MCF 10A (cell line): ENCODE data around the gene SLC25A4. TPM values are rescaled to one million over a fixed set of nuclear protein-coding genes. Genes with fewer than 3 reads are reported as not detected.

Experiments used
- BruUV-seq: library from RNA; stranded (reverse); fragments of 400-500 nt; replicated peaks from 2 replicates; lab custom pipeline; 2021; lab: Mats Ljungman, UMichigan
- CTCF ChIA-PET: fragments of 300-600 bp; sonication (Branson Sonifier 250); formaldehyde crosslinking; extraction: SDS; loops from one replicate; lab custom pipeline; 2021; ENCODE audit warnings: antibody characterized with exemption, inconsistent platforms; lab: Yijun Ruan, JAX
- POLR2A ChIA-PET: fragments of 300-600, 350-650 bp; sonication (Branson Sonifier 250); formaldehyde crosslinking; extraction: SDS; loops from one replicate; lab custom pipeline; 2020; ENCODE audit warnings: antibody characterized with exemption, inconsistent platforms; lab: Yijun Ruan, JAX
- DNase-seq: peaks from one replicate; pipeline ENCODE4 v3.0.0-alpha.2; 2018; ENCODE audit not compliant: unreplicated experiment
- H3K27ac Mint-ChIP-seq: one replicate; pipeline ENCODE4 v1.8.0; 2022; ENCODE audit warnings: mild to moderate bottlenecking, low read depth, mixed read lengths; ENCODE audit not compliant: unreplicated experiment
- H3K27me3 Mint-ChIP-seq: one replicate; pipeline ENCODE4 v1.8.0; 2022; ENCODE audit warnings: mixed read lengths; ENCODE audit not compliant: insufficient read depth, unreplicated experiment
- H3K36me3 Mint-ChIP-seq: one replicate; pipeline ENCODE4 v1.8.0; 2022; ENCODE audit warnings: mild to moderate bottlenecking, moderate library complexity, mixed read lengths; ENCODE audit not compliant: insufficient read depth, unreplicated experiment
- H3K4me1 Mint-ChIP-seq: one replicate; pipeline ENCODE4 v1.8.0; 2022; ENCODE audit warnings: mixed read lengths; ENCODE audit not compliant: insufficient read depth, unreplicated experiment
- H3K4me3 Mint-ChIP-seq: one replicate; pipeline ENCODE4 v1.8.0; 2022; ENCODE audit warnings: mild to moderate bottlenecking, moderate library complexity, mixed read lengths; ENCODE audit not compliant: unreplicated experiment
- H3K9me3 Mint-ChIP-seq: one replicate; pipeline ENCODE4 v1.8.0; 2022; ENCODE audit warnings: mixed read lengths; ENCODE audit not compliant: unreplicated experiment
- intact Hi-C: fragments of 100-400 bp; cut with micrococcal nuclease; formaldehyde crosslinking; loops from 2 replicates; pipeline ENCODE4 v1.14.1; 2022
- total RNA-seq: library from RNA; stranded (reverse); gene quantifications from 2 replicates; pipeline ENCODE4 v1.2.3, GENCODE V29; 2022
- TF ChIP-seq, protein P1 (sequence below): fragments of 200-600 bp; IDR thresholded peaks from one replicate; pipeline ENCODE4 v1.8.0; 2022; ENCODE audit warnings: antibody characterized with exemption, mild to moderate bottlenecking; ENCODE audit not compliant: unreplicated experiment

SLC25A4 gene
- total RNA-seq, 1 experiment from 2014 or later, result 18.9 TPM

- TF ChIP-seq, protein P1, sequence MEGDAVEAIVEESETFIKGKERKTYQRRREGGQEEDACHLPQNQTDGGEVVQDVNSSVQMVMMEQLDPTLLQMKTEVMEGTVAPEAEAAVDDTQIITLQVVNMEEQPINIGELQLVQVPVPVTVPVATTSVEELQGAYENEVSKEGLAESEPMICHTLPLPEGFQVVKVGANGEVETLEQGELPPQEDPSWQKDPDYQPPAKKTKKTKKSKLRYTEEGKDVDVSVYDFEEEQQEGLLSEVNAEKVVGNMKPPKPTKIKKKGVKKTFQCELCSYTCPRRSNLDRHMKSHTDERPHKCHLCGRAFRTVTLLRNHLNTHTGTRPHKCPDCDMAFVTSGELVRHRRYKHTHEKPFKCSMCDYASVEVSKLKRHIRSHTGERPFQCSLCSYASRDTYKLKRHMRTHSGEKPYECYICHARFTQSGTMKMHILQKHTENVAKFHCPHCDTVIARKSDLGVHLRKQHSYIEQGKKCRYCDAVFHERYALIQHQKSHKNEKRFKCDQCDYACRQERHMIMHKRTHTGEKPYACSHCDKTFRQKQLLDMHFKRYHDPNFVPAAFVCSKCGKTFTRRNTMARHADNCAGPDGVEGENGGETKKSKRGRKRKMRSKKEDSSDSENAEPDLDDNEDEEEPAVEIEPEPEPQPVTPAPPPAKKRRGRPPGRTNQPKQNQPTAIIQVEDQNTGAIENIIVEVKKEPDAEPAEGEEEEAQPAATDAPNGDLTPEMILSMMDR, result no peak
- BruUV-seq, result no TSS peak
- Mint-ChIP-seq H3K4me3 (no peak overlapping the region), H3K27ac (no peak overlapping the region), H3K9me3 (no peaks in the 10 kb centered on the region), H3K27me3 (no peaks in the 10 kb centered on the region), H3K36me3 (peaks cover 52% of the 10 kb centered on the region), H3K4me1 (no peaks in the 10 kb centered on the region)
- ChIA-PET POLR2A (interaction anchor here (1.7 kb wide), 1 partner anchor 10 kb away, joined by 4 read pairs; no protein-coding TSS in a partner anchor), CTCF (no interaction called here)
- intact Hi-C loops, result no loop called here
- DNase-seq, result no peak
Observed at GRCh38 chr4:185151296-185151695, 8.2 kb downstream of the SLC25A4 start.

DNA sequence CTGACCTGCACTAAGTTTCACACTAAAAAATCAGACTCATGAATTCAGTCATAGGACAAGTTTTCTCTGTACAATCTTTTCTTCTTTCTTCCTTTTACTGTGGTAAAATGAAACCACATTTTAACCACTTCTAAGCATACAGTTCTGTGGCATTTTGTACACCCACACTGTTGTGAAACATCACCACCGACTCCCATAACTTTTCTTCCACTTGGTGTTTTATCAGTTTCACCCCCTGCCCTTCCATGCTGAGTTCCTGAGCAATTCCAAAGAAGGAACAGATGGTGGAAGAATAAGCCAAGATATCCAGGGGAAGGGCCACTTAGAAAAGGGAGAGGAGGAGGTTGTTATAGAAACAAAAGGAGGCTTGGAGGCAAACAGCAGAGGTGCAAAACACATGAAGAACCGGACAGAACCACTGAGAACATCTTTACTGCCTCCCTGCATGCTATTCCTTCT lies 22.6 kb downstream of the SLC25A4 start:
- ChIA-PET POLR2A (interaction anchor here (1.3 to 1.4 kb wide), 2 partner anchors 21 to 25 kb away, joined by 3 read pairs; no protein-coding TSS in a partner anchor), CTCF (interaction anchor here (0.6 to 5.0 kb wide), 3 partner anchors 18 to 522 kb away, joined by 3 to 32 read pairs (median 3); no protein-coding TSS in a partner anchor)
- Mint-ChIP-seq H3K27ac (peak overlapping the region; percentile 32), H3K4me1 (peaks cover 10% of the 10 kb centered on the region), H3K27me3 (no peaks in the 10 kb centered on the region), H3K4me3 (no peak overlapping the region), H3K9me3 (no peaks in the 10 kb centered on the region), H3K36me3 (peaks cover 67% of the 10 kb centered on the region)
- TF ChIP-seq, protein P1, result no peak
- peak; percentile 30 for DNase-seq
- BruUV-seq, result no TSS peak
- intact Hi-C loops, result no loop called here

GRCh38 chr4:185167234-185167633 lies 24.2 kb downstream of the SLC25A4 start:
- no TSS peak for BruUV-seq
- DNase-seq, result peak; percentile 14
- no peaks in the 10 kb centered on the region for H3K27me3 Mint-ChIP-seq
- H3K9me3 Mint-ChIP-seq, result no peaks in the 10 kb centered on the region
- peaks cover 12% of the 10 kb centered on the region for H3K4me1 Mint-ChIP-seq
- no peak overlapping the region for H3K4me3 Mint-ChIP-seq
- intact Hi-C loops, result no loop called here
- POLR2A ChIA-PET, result no interaction called here
- CTCF ChIA-PET, result interaction anchor here (5.0 kb wide), 1 partner anchor 17 kb away, joined by 32 read pairs; no protein-coding TSS in a partner anchor
- no peak overlapping the region for H3K27ac Mint-ChIP-seq
- peaks cover 51% of the 10 kb centered on the region for H3K36me3 Mint-ChIP-seq
- TF ChIP-seq, protein P1, result no peak

DNA sequence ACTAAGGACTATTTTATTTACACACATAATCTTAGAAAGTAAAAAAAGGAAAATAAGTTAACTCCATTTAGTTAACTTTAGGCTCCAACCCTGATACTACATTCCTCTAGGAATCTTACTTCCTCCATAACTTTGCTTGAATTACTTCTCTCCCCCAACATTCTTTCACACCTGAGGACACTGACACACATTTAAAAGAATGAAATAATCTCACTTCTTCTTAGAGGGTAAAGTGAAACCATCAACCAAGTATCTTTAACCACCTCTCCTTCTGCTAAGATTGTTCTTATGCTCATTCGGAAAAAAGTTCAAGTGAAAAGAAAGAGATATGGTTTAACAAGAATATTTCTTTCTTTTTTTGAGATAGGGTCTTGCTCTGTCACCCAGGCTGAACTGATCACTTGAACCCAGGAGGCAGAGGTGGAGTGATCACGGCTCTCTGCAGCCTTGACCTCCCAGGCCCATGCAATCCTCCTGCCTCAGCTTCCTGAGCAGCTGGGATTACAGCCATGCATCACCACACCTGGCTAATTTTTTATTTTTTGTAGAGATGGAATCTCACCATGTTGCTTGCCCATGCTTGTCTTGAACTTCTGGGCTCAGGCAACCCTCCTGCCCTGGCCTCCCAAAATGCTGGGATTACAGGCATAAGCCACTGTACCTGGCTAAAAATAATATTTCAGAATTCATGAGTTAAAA lies 28.5 kb downstream of the SLC25A4 start:
- H3K4me1 Mint-ChIP-seq, result peaks cover 5% of the 10 kb centered on the region
- no peaks in the 10 kb centered on the region for H3K9me3 Mint-ChIP-seq
- no peak for DNase-seq
- TF ChIP-seq, protein P1, result no peak
- no TSS peak for BruUV-seq
- peaks cover 59% of the 10 kb centered on the region for H3K36me3 Mint-ChIP-seq
- H3K27me3 Mint-ChIP-seq, result no peaks in the 10 kb centered on the region
- POLR2A ChIA-PET, result interaction anchor here (1.4 kb wide), 1 partner anchor 14 kb away, joined by 5 read pairs; no protein-coding TSS in a partner anchor
- intact Hi-C loops, result no loop called here
- no peak overlapping the region for H3K4me3 Mint-ChIP-seq
- CTCF ChIA-PET, result interaction anchor here (0.6 to 0.9 kb wide), 3 partner anchors 8 to 328 kb away, joined by 3 to 5 read pairs (median 3); no protein-coding TSS in a partner anchor
- H3K27ac Mint-ChIP-seq, result peak overlapping the region; percentile 40
